Activated naive CD8-positive, alpha-beta T cell treated with anti-CD3 and anti-CD28 coated beads for 36 hours (primary cell): ENCODE results near the gene SUSD2. TPM values are rescaled to one million over a fixed set of nuclear protein-coding genes. Genes with fewer than 3 reads are reported as not detected.
"Not testable (repeated sequence)": the region's sequence is repeated elsewhere in the genome, so short reads cannot be mapped to it uniquely, and the experiment has no call there.

Experiments used
- DNase-seq: peaks from one replicate; pipeline ENCODE4 v3.0.0; 2021
- H3K27ac Mint-ChIP-seq: one replicate; pipeline ENCODE4 v1.8.0; 2022; ENCODE audit warnings: mild to moderate bottlenecking, moderate library complexity, mixed read lengths
- H3K27me3 Mint-ChIP-seq: one replicate; pipeline ENCODE4 v1.8.0; 2022; ENCODE audit warnings: mild to moderate bottlenecking, mixed read lengths
- H3K36me3 Mint-ChIP-seq: one replicate; pipeline ENCODE4 v1.8.0; 2021; ENCODE audit warnings: mild to moderate bottlenecking, mixed read lengths
- H3K4me1 Mint-ChIP-seq: one replicate; pipeline ENCODE4 v1.8.0; 2021; ENCODE audit warnings: mixed read lengths
- H3K4me3 Mint-ChIP-seq: one replicate; pipeline ENCODE4 v1.8.0; 2022; ENCODE audit warnings: mild to moderate bottlenecking, moderate library complexity, mixed read lengths
- H3K9me3 Mint-ChIP-seq: one replicate; pipeline ENCODE4 v1.8.0; 2022; ENCODE audit warnings: mixed read lengths
- total RNA-seq, 2 experiments: library from RNA; stranded (reverse); gene quantifications; one replicate each; pipeline ENCODE4 v1.2.3, GENCODE V29; 2021

SUSD2 gene
- total RNA-seq, 2 experiments from 2014 or later = 0.56 to 0.80 TPM

GRCh38 chr22:24230911-24231656 is 49.8 kb downstream of the SUSD2 start:
- H3K27ac Mint-ChIP-seq = no peak overlapping the region
- no peaks in the 10 kb centered on the region for H3K9me3 Mint-ChIP-seq
- no peak overlapping the region for H3K4me3 Mint-ChIP-seq
- no peaks in the 10 kb centered on the region for H3K36me3 Mint-ChIP-seq
- H3K27me3 Mint-ChIP-seq = no peaks in the 10 kb centered on the region
- DNase-seq = peak; percentile 53
- H3K4me1 Mint-ChIP-seq = peaks cover 1% of the 10 kb centered on the region

- no peak for DNase-seq
- Mint-ChIP-seq H3K27ac (no peak overlapping the region), H3K9me3 (no peaks in the 10 kb centered on the region), H3K4me1 (peaks cover 1% of the 10 kb centered on the region), H3K36me3 (no peaks in the 10 kb centered on the region), H3K4me3 (no peak overlapping the region), H3K27me3 (no peaks in the 10 kb centered on the region)
These were observed 50.4 kb downstream of the SUSD2 start for GRCh38 chr22:24231706-24232105.

GRCh38 chr22:24232124-24232523 is 50.8 kb downstream of the SUSD2 start:
- H3K9me3 Mint-ChIP-seq = no peaks in the 10 kb centered on the region
- H3K27me3 Mint-ChIP-seq = no peaks in the 10 kb centered on the region
- no peaks in the 10 kb centered on the region for H3K36me3 Mint-ChIP-seq
- DNase-seq = no peak
- no peak overlapping the region for H3K4me3 Mint-ChIP-seq
- peaks cover 1% of the 10 kb centered on the region for H3K4me1 Mint-ChIP-seq
- no peak overlapping the region for H3K27ac Mint-ChIP-seq

- H3K4me3 Mint-ChIP-seq = no peak overlapping the region
- peaks cover 1% of the 10 kb centered on the region for H3K4me1 Mint-ChIP-seq
- no peaks in the 10 kb centered on the region for H3K27me3 Mint-ChIP-seq
- DNase-seq = no peak
- H3K36me3 Mint-ChIP-seq = no peaks in the 10 kb centered on the region
- H3K27ac Mint-ChIP-seq = no peak overlapping the region
- H3K9me3 Mint-ChIP-seq = no peaks in the 10 kb centered on the region
These were observed 51.4 kb downstream of the SUSD2 start for GRCh38 chr22:24232725-24233124.

- Mint-ChIP-seq H3K4me3 (no peak overlapping the region), H3K27ac (no peak overlapping the region), H3K4me1 (peaks cover 1% of the 10 kb centered on the region), H3K27me3 (no peaks in the 10 kb centered on the region), H3K9me3 (no peaks in the 10 kb centered on the region), H3K36me3 (no peaks in the 10 kb centered on the region)
- DNase-seq = no peak
These were observed 51.9 kb downstream of the SUSD2 start for GRCh38 chr22:24233235-24233634.

- H3K4me3 Mint-ChIP-seq = no peak overlapping the region
- no peak overlapping the region for H3K27ac Mint-ChIP-seq
- peaks cover 1% of the 10 kb centered on the region for H3K4me1 Mint-ChIP-seq
- H3K36me3 Mint-ChIP-seq = no peaks in the 10 kb centered on the region
- H3K9me3 Mint-ChIP-seq = no peaks in the 10 kb centered on the region
- no peaks in the 10 kb centered on the region for H3K27me3 Mint-ChIP-seq
- no peak for DNase-seq
These were observed 52.5 kb downstream of the SUSD2 start for GRCh38 chr22:24233816-24234215.

- H3K36me3 Mint-ChIP-seq = no peaks in the 10 kb centered on the region
- peaks cover 1% of the 10 kb centered on the region for H3K4me1 Mint-ChIP-seq
- H3K9me3 Mint-ChIP-seq = no peaks in the 10 kb centered on the region
- DNase-seq = no peak
- no peaks in the 10 kb centered on the region for H3K27me3 Mint-ChIP-seq
- no peak overlapping the region for H3K27ac Mint-ChIP-seq
- no peak overlapping the region for H3K4me3 Mint-ChIP-seq
These were observed 54.0 kb downstream of the SUSD2 start for GRCh38 chr22:24235315-24235714.

GRCh38 chr22:24236656-24237055 is 55.4 kb downstream of the SUSD2 start:
- Mint-ChIP-seq H3K9me3 (no peaks in the 10 kb centered on the region), H3K27me3 (no peaks in the 10 kb centered on the region), H3K4me3 (no peak overlapping the region), H3K4me1 (peaks cover 9% of the 10 kb centered on the region), H3K36me3 (no peaks in the 10 kb centered on the region), H3K27ac (no peak overlapping the region)
- no peak for DNase-seq

- not testable (repeated sequence) for H3K36me3 Mint-ChIP-seq, H3K9me3 Mint-ChIP-seq, H3K4me3 Mint-ChIP-seq, H3K27me3 Mint-ChIP-seq, H3K27ac Mint-ChIP-seq, DNase-seq
- H3K4me1 Mint-ChIP-seq = peaks cover 22% of the 10 kb centered on the region
These were observed 56.9 kb downstream of the SUSD2 start for GRCh38 chr22:24238101-24238694.

Other genes with a start within 250 kb of the SUSD2 start
- gene GSTT2B, start 220.3 kb upstream of the SUSD2 start, total RNA-seq = not detected
- gene DDTL, start 214.6 kb upstream of the SUSD2 start, total RNA-seq = not detected
- gene DDT, start 207.0 kb upstream of the SUSD2 start, total RNA-seq = 100 to 1,000 TPM; 103 to 108 TPM
- not detected for gene GSTT2, start 201.4 kb upstream of the SUSD2 start, total RNA-seq
- gene GSTT4, start 176.0 kb upstream of the SUSD2 start, total RNA-seq = not detected
- gene CABIN1, start 170.2 kb upstream of the SUSD2 start, total RNA-seq = 10 to 100 TPM; 71.0 to 75.8 TPM
- not detected for gene GGT5, start 63.6 kb downstream of the SUSD2 start, total RNA-seq
- gene SPECC1L, start 89.3 kb downstream of the SUSD2 start, total RNA-seq = 10 to 100 TPM; 46.3 to 47.7 TPM
- gene ADORA2A, start 246.1 kb downstream of the SUSD2 start, total RNA-seq = 10 to 100 TPM; 45.1 to 45.2 TPM